Occipital lobe (tissue), 2 donors: ENCODE measurements around the gene ANP32B. TPM values are rescaled to one million over a fixed set of nuclear protein-coding genes. Genes with fewer than 3 reads are reported as not detected.
"Not testable (repeated sequence)": the region's sequence is repeated elsewhere in the genome, so short reads cannot be mapped to it uniquely, and the experiment has no call there.

Source experiments
- DNase-seq: peaks from one replicate; lab custom pipeline; 2025; lab: John Stamatoyannopoulos, UW
- total RNA-seq: library from RNA; depleted of rRNA; stranded (reverse); fragments of >200 nt; gene quantifications from one replicate; pipeline ENCODE4 v1.2.3, GENCODE V29; 2014

The ANP32B gene
- total RNA-seq = 3.9 TPM

DNA sequence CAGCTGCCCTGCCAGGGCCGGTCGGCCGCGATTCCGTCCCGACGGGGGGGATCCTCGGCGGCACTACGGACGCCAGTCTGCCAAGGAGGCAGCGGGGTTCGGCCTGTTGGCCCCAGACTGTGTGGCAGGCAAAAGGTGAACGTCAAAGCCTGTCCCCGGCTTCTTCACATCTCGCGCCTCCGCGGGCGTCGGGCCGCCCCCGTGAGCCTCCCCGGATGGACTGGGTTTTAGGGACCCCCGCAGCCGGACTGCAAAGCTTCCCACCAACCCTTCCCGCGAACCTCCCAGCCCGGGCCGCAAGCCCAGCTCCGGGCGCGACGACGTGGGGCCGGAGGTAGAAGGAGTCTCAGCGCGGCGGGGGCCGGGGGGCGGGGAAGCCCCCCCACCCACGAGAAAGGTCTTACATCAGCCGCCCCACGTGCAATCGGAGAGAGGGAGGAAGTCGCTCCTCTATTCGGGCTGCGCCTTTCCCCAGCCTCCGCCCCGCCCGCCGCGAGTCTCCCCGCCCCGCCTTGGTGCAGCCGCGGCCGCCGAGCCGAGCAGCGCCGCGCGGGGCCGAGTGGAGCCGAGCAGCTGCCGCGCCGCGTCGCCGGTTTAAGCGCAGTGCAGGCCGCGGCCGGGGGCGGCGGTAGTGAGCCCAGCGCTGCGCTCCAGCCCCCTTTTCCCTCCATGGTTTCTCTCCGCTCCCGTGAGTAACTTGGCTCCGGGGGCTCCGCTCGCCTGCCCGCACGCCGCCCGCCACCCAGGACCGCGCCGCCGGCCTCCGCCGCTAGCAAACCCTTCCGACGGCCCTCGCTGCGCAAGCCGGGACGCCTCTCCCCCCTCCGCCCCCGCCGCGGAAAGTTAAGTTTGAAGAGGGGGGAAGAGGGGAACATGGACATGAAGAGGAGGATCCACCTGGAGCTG, at the start of gene ANP32B:
ANP32B (plus strand) TSS at position 659 of the 906 bp plus-strand sequence; CDS start at position 874, 215 bp downstream.
- peak; percentile 86 for DNase-seq

DNA sequence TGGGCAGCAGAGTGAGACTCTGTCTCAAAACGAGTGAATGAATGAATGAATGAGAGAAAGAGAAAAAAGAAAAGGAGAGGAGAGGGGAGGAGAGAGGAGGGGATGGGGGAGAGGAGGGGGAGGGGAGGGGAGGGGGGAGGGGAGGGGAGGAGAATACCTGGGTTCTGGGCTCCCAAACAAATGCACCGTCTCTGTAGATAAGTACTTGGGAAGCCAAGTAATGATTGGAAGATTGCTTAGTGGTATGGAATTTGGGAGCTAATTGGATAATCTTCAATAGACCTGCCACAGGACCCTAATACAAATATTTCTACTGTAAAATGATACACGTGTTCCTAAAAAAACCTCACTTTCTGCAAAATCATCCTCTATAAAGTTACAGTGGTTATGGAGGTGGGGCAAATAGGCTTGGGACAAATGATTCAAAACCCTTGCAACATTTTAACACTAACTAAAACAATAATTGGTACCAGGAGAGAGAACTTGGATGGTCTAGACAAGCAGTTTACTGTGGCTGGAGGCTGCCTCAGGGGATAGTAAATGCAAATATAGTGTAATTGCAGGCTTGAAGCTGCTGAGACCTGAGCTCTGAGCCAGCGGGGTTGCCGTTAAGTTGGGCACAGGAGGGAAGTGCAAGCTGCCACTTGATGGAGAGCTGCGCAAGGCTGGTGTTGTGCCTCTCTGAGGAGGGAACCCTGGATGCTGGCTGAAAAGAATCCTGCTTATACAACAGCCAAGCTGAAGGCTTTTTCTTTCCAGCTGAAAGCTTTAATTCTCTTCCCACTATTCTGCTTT, 48.6 kb upstream of the ANP32B start:
- DNase-seq = no peak

GRCh38 chr9:97935276-97935675, 47.9 kb upstream of the ANP32B start:
- DNase-seq = no peak

- no peak for DNase-seq
These were observed 46.1 kb upstream of the ANP32B start for GRCh38 chr9:97936998-97937397.

DNA sequence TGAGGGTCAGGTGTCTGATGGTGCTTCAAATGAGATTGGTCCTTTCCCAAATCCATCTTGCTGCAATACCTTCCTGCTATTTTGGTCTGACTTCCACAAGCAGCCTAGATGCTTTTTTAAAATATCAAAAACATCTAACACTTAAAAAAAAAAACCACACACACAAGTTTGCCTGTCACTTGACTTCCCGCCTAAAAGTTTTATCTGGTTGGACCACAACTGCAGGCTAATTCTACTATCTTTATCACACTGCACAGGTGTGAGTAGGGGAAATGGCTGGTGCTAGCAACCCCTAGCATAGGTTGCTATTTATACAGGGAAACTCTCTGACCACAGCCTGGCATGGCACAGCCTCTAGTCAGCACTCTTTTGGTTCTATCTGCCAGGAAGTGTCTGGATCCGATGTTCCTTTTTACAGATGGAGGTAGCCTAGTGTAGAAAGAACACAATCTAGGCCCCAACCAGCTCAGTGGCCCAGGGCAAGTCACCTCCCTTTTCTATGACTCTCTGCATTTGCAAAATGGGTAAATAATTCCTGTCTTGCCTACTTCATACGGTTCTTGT, 45.0 kb upstream of the ANP32B start, which contains the start of gene HEMGN:
HEMGN (minus strand) TSS at position 92 of the 564 bp plus-strand sequence; CDS start at position 56, 36 bp downstream.
- no peak for DNase-seq

- no peak for DNase-seq
These were observed 42.9 kb upstream of the ANP32B start for GRCh38 chr9:97940233-97940632.

DNA sequence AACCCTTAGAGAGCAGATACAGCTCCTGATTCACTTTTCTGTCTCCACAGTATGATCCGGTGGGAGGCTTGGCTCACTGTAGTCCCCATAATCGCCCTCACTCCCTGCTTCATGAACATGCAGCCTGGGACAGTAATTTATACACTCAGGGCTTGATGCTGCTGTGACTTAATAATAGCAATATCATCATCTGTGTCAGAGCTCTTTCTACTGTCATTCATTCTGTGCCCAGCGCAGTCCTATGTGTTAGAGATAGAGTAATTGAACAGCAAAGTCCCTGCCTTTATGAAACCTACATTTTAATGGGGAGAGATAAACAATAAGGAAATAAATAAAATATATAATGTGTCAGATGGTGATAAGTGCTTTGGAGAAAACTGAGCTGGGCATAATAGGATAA, 42.4 kb upstream of the ANP32B start:
- no peak for DNase-seq

DNA sequence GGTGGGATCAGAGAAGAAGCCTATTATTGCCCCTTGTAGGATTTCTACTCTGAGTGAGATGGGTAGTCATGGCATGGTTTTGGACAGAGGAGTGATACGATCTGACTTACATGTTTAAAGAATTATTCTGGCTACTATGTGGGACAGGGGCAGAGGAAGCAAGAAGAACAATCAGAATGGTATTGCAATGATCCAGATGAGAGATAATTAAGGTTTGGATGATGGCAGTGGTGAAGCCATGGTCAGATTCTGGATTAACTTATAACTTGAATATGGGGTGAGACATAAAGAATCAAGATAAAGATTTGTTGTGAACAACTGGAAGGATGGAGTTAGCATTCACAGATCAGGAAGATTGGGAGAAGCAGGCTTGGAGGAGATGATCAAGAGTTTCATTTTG, 41.8 kb upstream of the ANP32B start:
- DNase-seq = no peak

DNA sequence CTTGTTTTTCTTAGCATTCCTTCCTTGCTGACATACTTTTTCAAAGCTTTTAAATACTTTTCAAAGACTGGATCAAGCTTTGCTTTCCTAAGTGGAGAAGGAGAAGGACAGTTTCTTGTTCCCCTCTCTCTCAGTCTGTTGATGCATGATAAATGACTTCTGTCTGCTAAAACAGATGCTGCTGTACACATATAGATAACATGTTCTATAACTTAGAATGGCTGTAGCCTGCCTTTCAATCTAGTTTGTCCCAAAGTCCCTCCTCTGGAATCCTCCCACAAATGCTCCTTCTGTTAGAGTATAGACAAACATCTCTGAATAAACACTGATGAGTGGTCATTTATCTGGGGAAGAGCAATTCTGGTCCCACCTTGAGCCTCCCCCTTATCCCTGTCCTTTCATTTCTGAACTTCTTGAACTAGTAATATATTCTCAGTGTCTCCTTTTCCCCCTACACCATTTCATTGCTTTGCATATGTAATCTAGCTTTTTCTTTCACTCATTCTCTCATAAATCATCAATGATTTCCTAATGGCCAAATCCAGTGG, 39.8 kb upstream of the ANP32B start:
- no peak for DNase-seq

DNA sequence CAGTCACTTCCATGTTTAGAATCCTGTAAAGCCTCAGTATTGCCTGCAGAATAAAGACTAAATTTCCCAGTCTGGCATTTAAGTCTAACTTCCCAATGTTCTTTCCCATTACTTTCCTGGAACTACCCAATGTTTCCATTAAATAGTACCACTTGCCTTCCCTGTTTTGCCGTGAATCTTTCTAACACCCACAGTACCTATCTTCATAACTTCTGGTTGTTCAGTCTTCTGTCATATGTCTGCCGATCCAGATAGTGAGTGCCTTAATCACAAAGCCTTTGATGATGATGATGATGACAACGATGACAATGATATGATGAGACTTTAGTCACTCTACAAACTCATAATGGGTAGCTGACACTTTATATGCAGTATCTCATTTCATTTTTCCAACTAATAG, 38.5 kb upstream of the ANP32B start:
- no peak for DNase-seq

- DNase-seq = not testable (repeated sequence)
These were observed 37.7 kb upstream of the ANP32B start for GRCh38 chr9:97945470-97945869.

DNA sequence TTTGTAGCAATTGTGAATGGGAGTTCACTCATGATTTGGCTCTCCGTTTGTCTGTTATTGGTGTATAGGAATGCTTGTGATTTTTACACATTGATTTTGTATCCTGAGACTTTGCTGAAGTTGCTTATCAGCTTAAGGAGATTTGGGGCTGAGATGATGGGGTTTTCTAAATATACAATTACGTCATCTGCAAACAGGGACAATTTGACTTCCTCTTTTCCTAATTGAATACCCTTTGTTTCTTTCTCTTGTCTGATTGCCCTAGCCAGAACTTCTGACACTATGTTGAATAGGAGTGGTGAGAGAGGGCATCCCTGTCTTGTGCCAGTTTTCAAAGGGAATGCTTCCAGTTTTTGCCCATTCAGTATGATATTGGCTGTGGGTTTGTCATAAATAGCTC, 36.0 kb upstream of the ANP32B start:
- not testable (repeated sequence) for DNase-seq

DNA sequence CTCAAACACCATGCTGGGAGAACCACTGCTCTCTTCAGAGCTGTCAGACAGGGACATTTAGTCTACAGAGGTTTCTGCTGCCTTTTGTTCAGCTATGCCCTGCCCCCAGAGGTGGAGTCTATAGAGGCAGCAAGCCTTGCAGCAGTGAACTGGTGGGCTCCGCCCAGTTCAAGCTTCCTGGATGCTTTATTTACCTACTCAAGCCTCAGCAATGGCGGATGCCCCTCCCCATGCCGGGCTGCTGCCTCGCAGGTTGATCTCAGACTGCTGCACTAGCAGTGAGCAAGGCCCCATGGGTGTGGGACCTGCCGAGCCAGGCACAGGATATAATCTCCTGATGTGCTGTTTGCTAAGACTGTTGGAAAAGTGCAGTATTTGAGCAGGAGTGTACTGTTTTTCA, 32.3 kb upstream of the ANP32B start:
- DNase-seq = not testable (repeated sequence)

DNA sequence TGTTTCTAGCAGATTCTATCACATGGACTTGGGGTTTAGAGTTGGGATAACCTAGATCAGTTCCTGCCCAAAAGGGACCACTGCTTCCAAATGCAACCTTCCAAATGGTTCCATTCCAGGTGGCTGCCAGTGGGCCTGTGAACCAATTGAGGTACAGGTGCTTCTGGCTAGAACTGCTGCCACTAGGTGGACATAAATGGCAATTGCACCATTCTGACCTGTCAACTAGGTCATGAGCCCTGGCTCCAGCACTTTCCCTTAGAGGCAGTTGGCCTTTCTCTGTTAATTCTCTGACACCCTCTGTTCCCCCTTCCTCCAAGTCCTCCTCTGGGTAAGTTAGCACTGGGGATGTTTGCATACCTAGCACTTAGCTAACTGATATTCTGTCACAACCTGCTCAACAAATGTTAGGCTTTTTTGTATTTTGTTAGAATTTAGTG, 28.6 kb upstream of the ANP32B start:
- no peak for DNase-seq

- no peak for DNase-seq
These were observed 26.8 kb upstream of the ANP32B start for GRCh38 chr9:97956331-97956730.

DNA sequence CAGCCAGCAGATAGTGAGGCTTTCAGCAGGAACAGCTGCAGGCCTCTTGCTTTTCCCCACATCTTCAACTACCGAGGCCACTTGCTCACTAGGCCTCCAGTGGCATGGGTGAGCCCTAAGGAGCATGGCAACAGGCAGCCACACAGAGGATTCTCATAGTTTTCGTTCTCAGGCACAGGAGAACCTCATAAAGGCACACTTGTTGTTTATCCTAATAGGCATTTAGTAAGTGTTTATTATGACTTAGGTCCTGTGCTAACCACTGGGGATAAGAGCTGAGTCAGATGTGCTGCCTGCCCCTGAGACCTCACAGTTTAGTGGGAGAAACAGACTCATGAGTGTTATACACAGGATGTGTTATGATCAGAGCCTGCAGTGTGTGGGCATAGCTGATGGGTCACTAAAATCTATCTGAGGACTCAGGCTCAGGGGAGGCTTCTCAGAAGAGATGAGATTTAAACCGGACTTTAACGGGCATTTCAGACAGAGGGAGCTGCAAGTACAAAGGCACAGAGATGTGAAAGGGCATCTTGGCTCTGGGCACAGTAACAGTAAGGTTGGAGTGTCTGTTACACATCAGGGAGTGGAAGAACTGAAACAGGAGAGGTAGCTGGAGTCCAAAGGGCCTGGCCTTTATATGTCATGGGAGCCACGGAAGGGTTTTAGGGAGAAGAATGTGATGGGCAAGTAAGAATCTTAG, 24.2 kb upstream of the ANP32B start:
- DNase-seq = no peak

DNA sequence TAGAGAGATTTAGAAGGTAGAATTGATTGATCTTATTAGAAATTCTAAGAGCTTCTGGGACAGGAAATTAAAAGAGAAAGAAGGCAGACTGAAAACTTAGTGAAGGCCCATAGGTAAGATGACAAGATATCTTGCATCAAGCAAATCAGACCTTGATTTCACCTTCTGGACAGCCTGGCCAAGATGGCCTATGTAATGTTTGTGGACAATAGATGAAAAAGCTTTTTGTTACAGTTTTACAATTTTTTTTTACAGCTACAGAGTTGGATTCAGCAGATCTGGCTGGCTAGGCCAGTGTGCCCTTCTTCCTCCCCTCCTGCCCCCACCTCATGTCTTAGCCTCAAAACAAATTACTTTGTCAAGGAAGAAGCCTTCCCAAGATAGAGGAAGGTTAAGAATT, 23.6 kb upstream of the ANP32B start:
- DNase-seq = no peak

DNA sequence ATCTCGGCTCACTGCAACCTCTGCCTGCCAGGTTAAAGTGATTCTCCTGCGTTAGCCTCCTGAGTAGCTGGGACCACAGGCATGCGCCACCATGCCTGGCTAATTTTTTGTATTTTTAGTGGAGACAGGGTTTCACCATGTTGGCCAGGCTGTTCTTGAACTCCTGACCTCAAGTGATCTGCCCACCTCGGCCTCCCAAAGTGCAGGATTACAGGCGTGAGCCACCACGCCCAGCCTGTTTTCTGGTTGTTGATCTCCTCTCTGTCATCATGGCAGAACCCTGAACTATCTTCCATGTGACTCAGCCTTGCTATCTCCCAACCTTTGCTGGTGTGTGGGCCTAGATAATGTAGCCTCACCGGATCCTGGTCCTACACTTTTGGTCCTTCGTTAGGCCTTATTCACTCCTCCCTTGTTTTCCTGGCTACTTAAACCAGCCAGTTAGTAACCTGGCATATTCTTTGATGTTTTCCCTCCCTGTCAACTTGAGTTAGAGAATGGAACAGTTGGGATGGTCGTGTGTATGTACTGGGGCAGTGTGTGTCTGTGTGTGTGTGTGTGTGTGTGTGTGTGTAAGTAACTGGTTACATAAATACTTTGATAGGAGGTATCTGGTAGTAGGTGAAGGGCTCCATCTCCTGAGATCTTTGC, 22.3 kb upstream of the ANP32B start:
- DNase-seq = not testable (repeated sequence)

- DNase-seq = no peak
These were observed 21.8 kb upstream of the ANP32B start for GRCh38 chr9:97961361-97961760.

- DNase-seq = no peak
These were observed 21.0 kb upstream of the ANP32B start for GRCh38 chr9:97962136-97962535.

GRCh38 chr9:97962575-97962974, 20.6 kb upstream of the ANP32B start:
- DNase-seq = no peak
